B cell (primary cell): ENCODE measurements around the gene SPATA32. TPM values are rescaled to one million over a fixed set of nuclear protein-coding genes. Genes with fewer than 3 reads are reported as not detected.

ENCODE experiments used
- ATAC-seq: fragments of 200-7000 bp; cut with Tn5 transposase; one replicate; pipeline ENCODE4 v1.10.0; 2021; ENCODE audit warnings: low read depth, mild to moderate bottlenecking, moderate number of reproducible peaks, moderate library complexity
- CTCF ChIA-PET: fragments of 350-600 bp; sonication (Branson Sonifier 250); formaldehyde crosslinking; loops from one replicate; lab custom pipeline; 2021; ENCODE audit warnings: antibody characterized with exemption, inconsistent platforms; lab: Charles Lee
- POLR2A ChIA-PET: fragments of 350-600 bp; sonication (Branson Sonifier 250); formaldehyde crosslinking; loops from one replicate; lab custom pipeline; 2021; ENCODE audit warnings: antibody characterized with exemption; lab: Charles Lee
- DNase-seq: peaks from one replicate; pipeline ENCODE4 v3.0.0; 2013
- H2AFZ ChIP-seq: 2 replicates; pipeline ENCODE4 v1.6.1; 2012; ENCODE audit warnings: mild to moderate bottlenecking, low read depth, low read length; ENCODE audit not compliant: insufficient read depth, poor library complexity, severe bottlenecking
- H3K27ac ChIP-seq, 2 donors: 1 replicate in 1 of 2; 2 replicates in 1 of 2; pipeline ENCODE4 v1.5.1; 2012 to 2013; ENCODE audit warnings: low read length in 2 of 2, mild to moderate bottlenecking in 2 of 2, moderate library complexity in 1 of 2
- H3K27me3 ChIP-seq, 4 experiments: fragments of 200-600 bp in 1 of 4; sonication (generic) in 1 of 4; replicated peaks in 1 of 4; 1 replicate in 2 of 4; 2 replicates in 2 of 4; pipeline versions ENCODE4 v1.6.1 to v1.7.0; 2013 to 2016; ENCODE audit warnings: low read length in 3 of 4, mild to moderate bottlenecking in 2 of 4, mixed read lengths in 1 of 4, moderate library complexity in 1 of 4; ENCODE audit not compliant: insufficient read depth in 4 of 4, control insufficient read depth in 3 of 4; ENCODE audit errors: control extremely low read depth in 1 of 4
- H3K36me3 ChIP-seq, 2 experiments: replicated peaks in 1 of 2; 1 replicate in 1 of 2; 2 replicates in 1 of 2; pipeline versions ENCODE4 v1.6.1 to v1.7.1; 2013; ENCODE audit warnings: low read length in 1 of 2; ENCODE audit not compliant: insufficient read depth in 2 of 2, control insufficient read depth in 1 of 2; ENCODE audit errors: control extremely low read depth in 1 of 2, extremely low read depth in 1 of 2
- H3K4me1 ChIP-seq, 2 donors: fragments of 200-600 bp in 1 of 2; sonication (generic) in 1 of 2; 1 replicate in 1 of 2; 2 replicates in 1 of 2; pipeline versions ENCODE4 v1.5.1 to v1.6.1; 2013 to 2017; ENCODE audit warnings: low read length in 2 of 2; ENCODE audit not compliant: control insufficient read depth in 2 of 2, insufficient read depth in 2 of 2
- H3K4me2 ChIP-seq: replicated peaks from 2 replicates; pipeline ENCODE3; 2012; ENCODE audit warnings: mild to moderate bottlenecking, low read depth, low read length; ENCODE audit not compliant: poor library complexity, severe bottlenecking
- H3K4me3 ChIP-seq, 5 experiments: fragments of 200-600 bp in 1 of 5; sonication (generic) in 1 of 5; 1 replicate in 3 of 5; 2 replicates in 2 of 5; pipeline versions ENCODE4 v1.5.1 to v1.7.0; 2011 to 2016; ENCODE audit warnings: low read length in 4 of 5, mild to moderate bottlenecking in 4 of 5, low read depth in 2 of 5, control low read depth in 1 of 5, moderate library complexity in 1 of 5; ENCODE audit not compliant: insufficient read depth in 1 of 5; ENCODE audit errors: control extremely low read depth in 1 of 5, extremely low read depth in 1 of 5
- H3K79me2 ChIP-seq: fragments of 200-600 bp; sonication (generic); one replicate; pipeline ENCODE4 v1.6.0; 2016; ENCODE audit warnings: low read length; ENCODE audit not compliant: control insufficient read depth, insufficient read depth
- H3K9ac ChIP-seq: fragments of 200-600 bp; sonication (generic); 2 replicates; pipeline ENCODE4 v1.6.1; 2017; ENCODE audit warnings: mild to moderate bottlenecking, low read length, moderate library complexity
- H3K9me3 ChIP-seq, 3 donors: one replicate each; pipeline versions ENCODE4 v1.6.1 to v1.7.1; 2013; ENCODE audit warnings: low read length in 2 of 3; ENCODE audit not compliant: control insufficient read depth in 2 of 3, insufficient read depth in 1 of 3; ENCODE audit errors: control extremely low read depth in 1 of 3
- H4K20me1 ChIP-seq: 2 replicates; pipeline ENCODE4 v1.6.0; 2012; ENCODE audit warnings: mild to moderate bottlenecking, low read length; ENCODE audit not compliant: insufficient read depth, control insufficient read depth, poor library complexity, severe bottlenecking
- H3K27ac Mint-ChIP-seq: one replicate; pipeline ENCODE4 v1.8.0; 2021; ENCODE audit warnings: mixed read lengths
- H3K27me3 Mint-ChIP-seq: one replicate; pipeline ENCODE4 v1.8.0; 2021; ENCODE audit warnings: mixed read lengths
- H3K4me1 Mint-ChIP-seq: one replicate; pipeline ENCODE4 v1.8.0; 2021; ENCODE audit warnings: mixed read lengths
- H3K4me3 Mint-ChIP-seq: one replicate; pipeline ENCODE4 v1.8.0; 2021; ENCODE audit warnings: mixed read lengths
- H3K9me3 Mint-ChIP-seq: one replicate; pipeline ENCODE4 v1.8.0; 2022; ENCODE audit warnings: mixed read lengths; ENCODE audit not compliant: insufficient read depth
- EZH2 ChIP-seq: IDR thresholded peaks from 2 replicates; pipeline ENCODE4 v1.6.1; 2012; ENCODE audit warnings: borderline replicate concordance, low read depth, mild to moderate bottlenecking, moderate library complexity, low read length; ENCODE audit not compliant: insufficient read depth, poor library complexity, severe bottlenecking
- WGBS: methylation state at CpG from one replicate; pipeline ENCODE4 v1.1.5; 2013; ENCODE audit warnings: missing lambda C conversion rate; ENCODE audit not compliant: insufficient coverage; 5-methylcytosine and 5-hydroxymethylcytosine counted together
- intact Hi-C: fragments of 100-400 bp; cut with micrococcal nuclease; formaldehyde crosslinking; loops from one replicate; pipeline ENCODE4 v1.10.0; 2022
- polyA plus RNA-seq: library from polyadenylated mRNA; depleted of rRNA; stranded (reverse); fragments of >200 nt; gene quantifications from 2 replicates; pipeline ENCODE4 v1.2.3, GENCODE V29; 2012
- total RNA-seq, 2 donors: library from RNA; stranded (reverse); fragments of 120-200 nt in 1 of 2; gene quantifications; 1 replicate in 1 of 2; 2 replicates in 1 of 2; pipeline versions ENCODE4 v1.2.3 to v1.2.4, GENCODE V29; 2013 to 2022
- TF ChIP-seq, protein P1 (sequence below): fragments of 200-600 bp; IDR thresholded peaks from one replicate; pipeline ENCODE4 v1.8.0; 2022; ENCODE audit warnings: antibody characterized with exemption, mild to moderate bottlenecking

SPATA32 gene
- total and polyA plus RNA-seq, 2 donors (not counting 1 experiment from before 2014, with no cell fraction given), result 0.12 to 0.52 TPM

DNA sequence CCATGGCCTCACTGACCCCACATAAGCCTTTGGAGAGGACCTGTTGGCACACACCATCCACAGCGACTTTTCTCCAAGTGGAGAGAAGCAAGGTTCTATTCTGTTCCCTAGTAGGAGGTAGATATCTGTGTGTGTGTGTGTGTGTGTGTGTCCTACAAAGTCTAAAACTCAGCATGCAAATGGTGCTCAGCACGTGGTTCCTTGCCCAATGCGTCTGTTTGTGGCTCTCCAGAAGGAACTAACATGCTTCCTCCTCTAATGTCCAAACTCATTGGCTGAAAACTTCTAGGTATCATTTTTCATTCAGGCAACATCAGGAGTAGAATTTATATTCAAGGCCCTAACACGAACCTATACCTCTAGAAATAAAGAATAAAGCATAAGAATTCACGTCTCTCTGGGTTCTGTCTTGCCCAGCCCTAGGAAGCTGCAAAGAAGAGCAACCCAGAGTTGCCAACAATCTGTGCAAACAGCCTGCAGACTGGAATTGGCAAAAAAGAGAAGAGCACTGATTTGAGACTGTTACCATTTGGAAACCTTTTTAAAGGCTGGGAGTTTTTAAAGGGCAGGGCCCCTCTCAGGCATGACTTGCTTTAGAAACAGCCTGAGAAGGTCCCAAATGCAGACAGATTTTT is 29.4 kb upstream of the SPATA32 start:
- Mint-ChIP-seq H3K27me3 (no peaks in the 10 kb centered on the region), H3K4me1 (peaks cover 58% of the 10 kb centered on the region), H3K4me3 (peak overlapping the region; percentile 43), H3K9me3 (no peaks in the 10 kb centered on the region), H3K27ac (peak overlapping the region; percentile 86)
- peak; percentile 52 for DNase-seq
- no peak overlapping the region for H3K4me3 ChIP-seq
- H3K9me3 ChIP-seq, result peaks cover 0 to 3% (median 0%) of the 10 kb centered on the region in 3 donors
- peaks cover 58 to 63% of the 10 kb centered on the region in 2 donors for H3K4me1 ChIP-seq
- intact Hi-C loops, result loop anchor here (2.0 kb wide), 1 partner anchor 16 kb away; no protein-coding TSS in a partner anchor
- peak; percentile 12 for ATAC-seq
- H4K20me1 ChIP-seq, result peaks cover 81% of the 10 kb centered on the region
- peaks cover 87% of the 10 kb centered on the region for H3K79me2 ChIP-seq
- H3K4me2 ChIP-seq, result peak overlapping the region; percentile 33
- POLR2A ChIA-PET, result interaction anchor here (0.7 to 1.3 kb wide), 2 partner anchors 26 to 39 kb away, joined by 3 read pairs; partner anchors contain the start of gene MAP3K14
- H3K9ac ChIP-seq, result no peak overlapping the region
- H3K27ac ChIP-seq, result peak overlapping the region in 1 of 2 donors; percentile 32
- H2AFZ ChIP-seq, result no peak overlapping the region
- peaks cover 3 to 69% of the 10 kb centered on the region in 2 experiments for H3K36me3 ChIP-seq
- 48% methylated on average over 3 of the region's 5 CpGs for WGBS
- H3K27me3 ChIP-seq, result no peaks in the 10 kb centered on the region
- CTCF ChIA-PET, result interaction anchor here (0.6 to 5.4 kb wide), 5 partner anchors 9 to 25 kb away, joined by 3 to 37 read pairs (median 3); partner anchors contain the start of gene MAP3K14
- no peak for TF ChIP-seq EZH2
- TF ChIP-seq, protein P1, sequence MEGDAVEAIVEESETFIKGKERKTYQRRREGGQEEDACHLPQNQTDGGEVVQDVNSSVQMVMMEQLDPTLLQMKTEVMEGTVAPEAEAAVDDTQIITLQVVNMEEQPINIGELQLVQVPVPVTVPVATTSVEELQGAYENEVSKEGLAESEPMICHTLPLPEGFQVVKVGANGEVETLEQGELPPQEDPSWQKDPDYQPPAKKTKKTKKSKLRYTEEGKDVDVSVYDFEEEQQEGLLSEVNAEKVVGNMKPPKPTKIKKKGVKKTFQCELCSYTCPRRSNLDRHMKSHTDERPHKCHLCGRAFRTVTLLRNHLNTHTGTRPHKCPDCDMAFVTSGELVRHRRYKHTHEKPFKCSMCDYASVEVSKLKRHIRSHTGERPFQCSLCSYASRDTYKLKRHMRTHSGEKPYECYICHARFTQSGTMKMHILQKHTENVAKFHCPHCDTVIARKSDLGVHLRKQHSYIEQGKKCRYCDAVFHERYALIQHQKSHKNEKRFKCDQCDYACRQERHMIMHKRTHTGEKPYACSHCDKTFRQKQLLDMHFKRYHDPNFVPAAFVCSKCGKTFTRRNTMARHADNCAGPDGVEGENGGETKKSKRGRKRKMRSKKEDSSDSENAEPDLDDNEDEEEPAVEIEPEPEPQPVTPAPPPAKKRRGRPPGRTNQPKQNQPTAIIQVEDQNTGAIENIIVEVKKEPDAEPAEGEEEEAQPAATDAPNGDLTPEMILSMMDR, result no peak

DNA sequence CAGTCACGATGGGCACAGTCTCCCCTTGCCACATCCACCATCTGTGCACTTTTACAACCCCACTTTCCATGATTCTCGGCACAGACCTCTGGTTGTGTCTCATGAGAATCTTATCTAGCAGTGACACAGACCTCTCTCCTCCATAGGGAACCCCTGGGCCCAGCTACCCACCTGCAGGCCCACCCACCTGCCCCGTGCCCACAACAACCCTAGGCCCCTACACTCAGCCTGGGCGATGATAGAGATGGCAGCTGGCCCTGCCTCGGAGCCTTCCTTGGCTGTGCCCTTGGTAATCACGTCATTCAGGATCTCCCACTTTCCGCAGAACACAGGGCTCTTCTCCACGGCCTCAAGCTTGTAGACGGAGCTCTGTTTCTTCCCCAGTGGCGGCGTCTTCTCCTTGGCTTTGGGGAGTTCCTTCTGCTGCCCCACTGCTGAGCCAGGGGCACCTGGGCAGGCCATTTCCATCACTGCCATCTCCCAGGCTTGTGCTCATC is 28.4 kb upstream of the SPATA32 start:
- Histone ChIP-seq H3K27ac (peak overlapping the region in 1 of 2 donors; percentile 32), H3K36me3 (peaks cover 3 to 78% of the 10 kb centered on the region in 2 experiments), H3K9me3 (no peaks in the 10 kb centered on the region), H3K9ac (no peak overlapping the region), H3K27me3 (no peaks in the 10 kb centered on the region), H3K4me3 (no peak overlapping the region), H4K20me1 (peaks cover 76% of the 10 kb centered on the region), H2AFZ (no peak overlapping the region), H3K4me2 (peak overlapping the region; percentile 10), H3K79me2 (peaks cover 80% of the 10 kb centered on the region), H3K4me1 (peaks cover 48 to 53% of the 10 kb centered on the region in 2 donors)
- no peak for ATAC-seq
- TF ChIP-seq EZH2, result no peak
- TF ChIP-seq, protein P1, result no peak
- no peaks in the 10 kb centered on the region for H3K27me3 Mint-ChIP-seq
- no peak for DNase-seq
- ChIA-PET CTCF (interaction anchor here (0.7 to 2.5 kb wide), 4 partner anchors 13 to 95 kb away, joined by 3 to 13 read pairs (median 4); no protein-coding TSS in a partner anchor), POLR2A (no interaction called here)
- H3K9me3 Mint-ChIP-seq, result no peaks in the 10 kb centered on the region
- H3K4me1 Mint-ChIP-seq, result peaks cover 49% of the 10 kb centered on the region
- intact Hi-C loops, result loop anchor here (2.0 kb wide), 1 partner anchor 16 kb away; no protein-coding TSS in a partner anchor
- 97% methylated on average over 11 of the region's 11 CpGs for WGBS
- H3K4me3 Mint-ChIP-seq, result no peak overlapping the region
- peak overlapping the region; percentile 15 for H3K27ac Mint-ChIP-seq
